Ovary (tissue), 9 donors: ENCODE results near the gene SMYD2. TPM values are rescaled to one million over a fixed set of nuclear protein-coding genes. Genes with fewer than 3 reads are reported as not detected.

Experiments used
- DNase-seq, 5 donors: peaks; one replicate each; pipeline ENCODE4 v3.0.0-alpha.2; 2019 to 2020
- H3K27ac ChIP-seq, 2 donors: fragments of 200-600 bp; one replicate each; pipeline versions ENCODE4 v1.5.1 to v1.8.0; 2019 to 2022
- H3K27me3 ChIP-seq: fragments of 200-600 bp; one replicate; pipeline ENCODE4 v1.8.0; 2022
- H3K36me3 ChIP-seq: fragments of 200-600 bp; sonication (generic); one replicate; pipeline ENCODE4 v1.5.1; 2019
- H3K4me1 ChIP-seq: one replicate; pipeline ENCODE4 v1.8.1; 2013; ENCODE audit warnings: mild to moderate bottlenecking, moderate library complexity; ENCODE audit not compliant: insufficient read depth
- H3K4me3 ChIP-seq: fragments of 200-600 bp; sonication (generic); one replicate; pipeline ENCODE4 v1.5.1; 2017
- H3K9me3 ChIP-seq, 2 donors: fragments of 200-600 bp in 1 of 2; sonication (generic) in 1 of 2; one replicate each; pipeline versions ENCODE4 v1.5.1 to v1.8.1; 2013 to 2019; ENCODE audit warnings: mild to moderate bottlenecking in 1 of 2, moderate library complexity in 1 of 2
- EP300 ChIP-seq: sonication (generic); formaldehyde crosslinking; IDR thresholded peaks from one replicate; pipeline ENCODE4 v1.6.1; 2017; ENCODE audit warnings: antibody characterized with exemption
- POLR2A ChIP-seq: fragments of 450-650 bp; IDR thresholded peaks from one replicate; pipeline ENCODE4 v1.6.1; 2017; ENCODE audit warnings: antibody characterized with exemption, mild to moderate bottlenecking, moderate library complexity
- WGBS, 3 donors: extraction: QIAGEN DNeasy Blood & Tissue Kit in 1 of 3; methylation state at CpG; one replicate each; pipeline versions ENCODE4 v1.1.5 to v1.1.7; 2013 to 2017; 5-methylcytosine and 5-hydroxymethylcytosine counted together
- intact Hi-C, 4 donors: fragments of 100-400 bp; cut with DNase I; formaldehyde crosslinking; loops; one replicate each; pipeline versions ENCODE4 v1.11.0 to v1.15.1; 2022 to 2023
- polyA plus RNA-seq, 2 donors: library from polyadenylated mRNA; stranded (reverse); fragments of 200-250 nt in 1 of 2; fragments of 350-450 nt in 1 of 2; fragmentation: Illumina TruSeq in 1 of 2; extraction: RNeasy Lipid Tissue Mini Kit (QIAGEN cat#74804) in 1 of 2; gene quantifications; one replicate each; pipeline ENCODE4 v1.2.3, GENCODE V29; 2013 to 2014
- total RNA-seq, 7 donors: library from RNA; depleted of rRNA in 2 of 7; stranded (reverse); fragments of >200 nt in 2 of 7; fragmentation: NEBNext Ultra II Directional in 3 of 7; extraction: Animal tissue kit (Norgen Biotek cat#: 25700) in 3 of 7; gene quantifications; one replicate each; pipeline versions ENCODE4 v1.1.0 to v1.2.4, GENCODE V29; 2016 to 2023
- TF ChIP-seq, protein P1 (sequence below), 3 donors: fragments of 450-650 bp in 2 of 3; fragments of 200-600 bp in 1 of 3; IDR thresholded peaks; one replicate each; pipeline versions ENCODE4 v1.5.1 to v1.8.0; 2016 to 2022; ENCODE audit warnings: antibody characterized with exemption in 3 of 3, mild to moderate bottlenecking in 1 of 3
- donor health status: DM: no; HTN: no; CAD: no; lungs with moderate emphysema.
- donor health status: DM: no; HTN: no; CAD: no.
- donor health status: Bipolar disorder and iron deficiency.
- donor health status: DM: yes; HTN: yes; CAD: no.
- donor health status: DM: no; HTN: no; CAD: no.
- donor health status: DM: yes; HTN: yes; CAD: no.

Gene SMYD2
- total and polyA plus RNA-seq, 9 donors, result 14.6 to 50.3 (median 17.2) TPM

DNA sequence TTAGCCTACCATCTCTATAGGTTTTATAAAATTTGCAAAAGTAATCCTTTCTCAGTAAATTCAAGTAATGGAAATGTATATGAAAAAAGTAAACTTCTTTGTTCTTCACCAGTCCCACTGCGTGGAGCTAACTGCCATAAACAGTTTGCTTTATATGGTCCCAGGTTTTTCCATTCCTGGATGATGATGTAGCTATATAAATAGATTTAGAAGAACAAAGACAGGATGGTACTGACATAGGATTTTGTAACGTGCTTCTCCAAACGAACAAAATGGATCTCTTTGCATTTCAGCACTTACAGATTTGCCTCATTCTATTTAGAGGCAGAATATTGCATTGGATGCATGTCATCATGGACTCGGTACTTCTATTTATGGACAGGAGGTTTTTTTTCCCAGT is 57.3 kb downstream of the SMYD2 start:
- TF ChIP-seq, protein P1, sequence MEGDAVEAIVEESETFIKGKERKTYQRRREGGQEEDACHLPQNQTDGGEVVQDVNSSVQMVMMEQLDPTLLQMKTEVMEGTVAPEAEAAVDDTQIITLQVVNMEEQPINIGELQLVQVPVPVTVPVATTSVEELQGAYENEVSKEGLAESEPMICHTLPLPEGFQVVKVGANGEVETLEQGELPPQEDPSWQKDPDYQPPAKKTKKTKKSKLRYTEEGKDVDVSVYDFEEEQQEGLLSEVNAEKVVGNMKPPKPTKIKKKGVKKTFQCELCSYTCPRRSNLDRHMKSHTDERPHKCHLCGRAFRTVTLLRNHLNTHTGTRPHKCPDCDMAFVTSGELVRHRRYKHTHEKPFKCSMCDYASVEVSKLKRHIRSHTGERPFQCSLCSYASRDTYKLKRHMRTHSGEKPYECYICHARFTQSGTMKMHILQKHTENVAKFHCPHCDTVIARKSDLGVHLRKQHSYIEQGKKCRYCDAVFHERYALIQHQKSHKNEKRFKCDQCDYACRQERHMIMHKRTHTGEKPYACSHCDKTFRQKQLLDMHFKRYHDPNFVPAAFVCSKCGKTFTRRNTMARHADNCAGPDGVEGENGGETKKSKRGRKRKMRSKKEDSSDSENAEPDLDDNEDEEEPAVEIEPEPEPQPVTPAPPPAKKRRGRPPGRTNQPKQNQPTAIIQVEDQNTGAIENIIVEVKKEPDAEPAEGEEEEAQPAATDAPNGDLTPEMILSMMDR (IDR thresholded peaks at IDR 0.05), result no peak
- TF ChIP-seq POLR2A (no peak), EP300 (no peak)
- Histone ChIP-seq H3K9me3 (no peaks in the 10 kb centered on the region), H3K4me3 (no peak overlapping the region), H3K27ac (no peak overlapping the region), H3K36me3 (no peaks in the 10 kb centered on the region), H3K4me1 (peaks cover 1% of the 10 kb centered on the region), H3K27me3 (no peaks in the 10 kb centered on the region)
- DNase-seq, result no peak
- intact Hi-C loops, result loop anchor here in 1 of 4 donors (10.0 kb wide), 1 partner anchor 247 kb away; no protein-coding TSS in a partner anchor
- WGBS, 3 donors, result 75 to 82% (median 81%) methylated on average over 4 of the region's 4 CpGs

DNA sequence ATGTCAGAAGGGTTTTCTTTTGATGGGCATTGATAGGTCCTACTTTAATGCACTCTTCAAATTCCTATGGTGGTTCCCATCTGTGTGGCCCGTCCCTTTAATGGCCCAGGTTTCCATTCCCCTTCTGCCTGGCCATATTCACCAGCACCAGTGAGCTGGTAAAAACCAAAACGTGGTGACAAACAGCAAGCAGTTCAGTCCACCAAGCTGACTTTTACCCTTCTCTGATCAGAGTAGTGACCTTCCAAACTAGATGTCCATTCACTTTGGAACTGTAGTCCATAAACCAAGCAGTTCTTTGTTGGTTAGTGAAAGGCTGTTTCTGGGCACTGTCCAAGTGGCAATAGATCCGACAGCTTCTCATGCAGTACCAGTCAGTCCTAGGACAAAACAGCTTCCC is 60.5 kb downstream of the SMYD2 start:
- Histone ChIP-seq H3K9me3 (no peaks in the 10 kb centered on the region), H3K27ac (no peak overlapping the region), H3K27me3 (no peaks in the 10 kb centered on the region), H3K4me3 (no peak overlapping the region), H3K36me3 (no peaks in the 10 kb centered on the region), H3K4me1 (peaks cover 1% of the 10 kb centered on the region)
- no peak for TF ChIP-seq EP300
- TF ChIP-seq, protein P1 (IDR thresholded peaks at IDR 0.05), result no peak
- no peak for TF ChIP-seq POLR2A
- intact Hi-C loops, result loop anchor here in 1 of 4 donors (5.0 kb wide), 1 partner anchor 231 kb away; no protein-coding TSS in a partner anchor
- no peak for DNase-seq
- 87 to 93% (median 90%) methylated on average over 3 of the region's 3 CpGs for WGBS, 3 donors

DNA sequence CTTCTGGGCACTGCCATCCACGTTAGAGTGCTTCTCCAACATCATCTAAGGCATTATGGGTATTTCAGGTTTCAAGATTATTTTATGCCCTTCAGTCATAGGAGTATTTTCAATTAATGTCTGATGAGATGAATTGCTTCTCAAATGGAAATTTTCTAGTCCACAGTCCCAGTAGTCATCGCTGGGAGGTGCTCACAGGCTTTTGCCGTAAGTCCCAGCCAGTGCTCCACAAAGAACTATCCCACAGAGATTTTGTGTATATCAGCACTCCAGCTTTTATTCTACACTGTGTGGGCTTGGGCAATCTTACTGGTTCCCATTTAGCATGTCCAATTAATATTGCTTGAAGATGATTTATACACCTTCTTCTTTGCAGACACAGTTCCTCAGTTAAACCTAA is 61.0 kb downstream of the SMYD2 start:
- 81 to 88% (median 82%) methylated on average over 3 of the region's 3 CpGs for WGBS, 3 donors
- DNase-seq, result no peak
- Histone ChIP-seq H3K36me3 (no peaks in the 10 kb centered on the region), H3K4me3 (no peak overlapping the region), H3K27ac (no peak overlapping the region), H3K4me1 (peaks cover 1% of the 10 kb centered on the region), H3K9me3 (no peaks in the 10 kb centered on the region), H3K27me3 (no peaks in the 10 kb centered on the region)
- TF ChIP-seq EP300, result no peak
- no peak for TF ChIP-seq POLR2A
- TF ChIP-seq, protein P1 (IDR thresholded peaks at IDR 0.05), result no peak
- intact Hi-C loops, result loop anchor here in 1 of 4 donors (5.0 kb wide), 1 partner anchor 230 kb away; no protein-coding TSS in a partner anchor

DNA sequence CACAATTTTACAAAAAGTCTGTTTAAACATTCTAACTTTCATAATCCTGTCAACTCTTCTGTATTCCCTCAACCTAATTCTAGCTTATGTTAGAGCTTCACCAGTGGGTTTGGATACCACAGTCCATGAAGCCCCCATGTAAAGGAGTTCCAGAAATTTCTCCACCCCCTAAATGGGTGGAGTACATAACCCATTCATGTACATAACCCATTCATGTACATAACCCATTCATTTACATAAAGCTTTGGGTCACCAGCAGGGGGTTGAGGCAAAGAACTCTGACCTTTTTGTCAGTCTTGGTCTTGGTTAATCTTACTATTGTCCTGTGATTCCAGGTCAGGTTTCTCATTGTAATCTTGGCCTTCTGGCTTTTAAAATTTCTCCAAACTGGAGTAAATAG is 61.6 kb downstream of the SMYD2 start:
- Histone ChIP-seq H3K4me1 (peaks cover under 1% of the 10 kb centered on the region), H3K27me3 (no peaks in the 10 kb centered on the region), H3K36me3 (no peaks in the 10 kb centered on the region), H3K9me3 (no peaks in the 10 kb centered on the region), H3K27ac (no peak overlapping the region), H3K4me3 (no peak overlapping the region)
- no peak for DNase-seq
- intact Hi-C loops, result loop anchor here in 1 of 4 donors (5.0 kb wide), 1 partner anchor 230 kb away; no protein-coding TSS in a partner anchor
- TF ChIP-seq POLR2A, result no peak

- no peaks in the 10 kb centered on the region for H3K4me1 ChIP-seq
- no peak for DNase-seq
- H3K9me3 ChIP-seq, result no peaks in the 10 kb centered on the region
- no peak overlapping the region for H3K27ac ChIP-seq
- intact Hi-C loops, result loop anchor here in 1 of 4 donors (5.0 kb wide), 1 partner anchor 227 kb away; no protein-coding TSS in a partner anchor
- TF ChIP-seq EP300, result no peak
- TF ChIP-seq POLR2A, result no peak
- TF ChIP-seq, protein P1 (IDR thresholded peaks at IDR 0.05), result no peak
- H3K4me3 ChIP-seq, result no peak overlapping the region
- H3K36me3 ChIP-seq, result no peaks in the 10 kb centered on the region
- no peaks in the 10 kb centered on the region for H3K27me3 ChIP-seq
These were observed 63.9 kb downstream of the SMYD2 start for GRCh38 chr1:214344897-214345296.
